A549 (cell line): ENCODE data around the gene TRAPPC5. TPM values are rescaled to one million over a fixed set of nuclear protein-coding genes. Genes with fewer than 3 reads are reported as not detected.

Experiments used
- ATAC-seq, 2 experiments: fragments of 200-7000 bp in 1 of 2; fragments of >200 bp in 1 of 2; cut with Nextera tagmentation in 1 of 2; cut with Tn5 transposase in 1 of 2; 3 replicates each; pipeline versions ENCODE4 v1.8.0 to v1.9.1; 2018 to 2020; ENCODE audit warnings: mild to moderate bottlenecking in 1 of 2, moderate library complexity in 1 of 2
- CTCF ChIA-PET: fragments of 300-600 bp; sonication (Branson Sonifier 250); formaldehyde crosslinking; extraction: SDS; loops from one replicate; lab custom pipeline; 2021; ENCODE audit warnings: antibody characterized with exemption, inconsistent platforms; lab: Yijun Ruan, JAX
- POLR2A ChIA-PET: fragments of 350-600 bp; formaldehyde crosslinking; extraction: SDS; loops from one replicate; lab custom pipeline; 2021; ENCODE audit warnings: antibody characterized with exemption, inconsistent platforms; lab: Yijun Ruan, JAX
- DNase-seq, 2 experiments: peaks; one replicate each; pipeline versions ENCODE4 v3.0.0 to v3.0.0-alpha.2; 2011 to 2016; ENCODE audit warnings: low read depth in 1 of 2, low spot score in 1 of 2
- FAIRE-seq: peaks from 2 replicates; lab custom pipeline; 2011; peaks lifted over from hg19 to GRCh38; lab: Jason Lieb, UNC
- H3K27ac ChIP-seq, 2 experiments: fragments of >200 bp; sonication (Bioruptor Twin); formaldehyde crosslinking; 3 replicates each; pipeline ENCODE4 v1.5.1; 2016 to 2017
- H3K4me1 ChIP-seq: fragments of >200 bp; sonication (Bioruptor Twin); formaldehyde crosslinking; 3 replicates; pipeline ENCODE4 v1.6.1; 2016
- H3K4me2 ChIP-seq: fragments of >200 bp; sonication (Bioruptor Twin); formaldehyde crosslinking; 3 replicates; pipeline ENCODE4 v1.6.1; 2016
- H3K4me3 ChIP-seq: fragments of >200 bp; sonication (Bioruptor Twin); formaldehyde crosslinking; 3 replicates; pipeline ENCODE4 v1.5.1; 2016
- H3K9me3 ChIP-seq: fragments of >200 bp; sonication (Bioruptor Twin); formaldehyde crosslinking; 3 replicates; pipeline ENCODE4 v1.6.1; 2016
- CEBPB ChIP-seq, 2 experiments: fragments of >200 bp in 1 of 2; sonication (Bioruptor Twin) in 1 of 2; formaldehyde crosslinking in 1 of 2; IDR thresholded peaks; 2 replicates each; pipeline ENCODE4 v1.6.1; 2012 to 2016
- EHF ChIP-seq: fragments of 250-450 bp; sonication (Bioruptor Pico); IDR thresholded peaks from 2 replicates; pipeline ENCODE4 v1.5.0; 2020; ENCODE audit warnings: mild to moderate bottlenecking
- EHMT2 ChIP-seq: fragments of 200-600 bp; sonication (generic); IDR thresholded peaks from 2 replicates; pipeline ENCODE4 v1.6.1; 2016; ENCODE audit warnings: antibody characterized with exemption, low read depth, mild to moderate bottlenecking, moderate library complexity
- EP300 ChIP-seq, 2 experiments: fragments of >200 bp; sonication (Bioruptor Twin); formaldehyde crosslinking; IDR thresholded peaks; 2 replicates in 1 of 2; 3 replicates in 1 of 2; pipeline ENCODE4 v1.6.1; 2016 to 2017
- ESRRA ChIP-seq: fragments of 150-350 bp; IDR thresholded peaks from 2 replicates; pipeline ENCODE4 v1.6.1; 2014; ENCODE audit warnings: mild to moderate bottlenecking, low read length, borderline replicate concordance
- FOXS1 ChIP-seq: fragments of 250-450 bp; sonication (Bioruptor Pico); IDR thresholded peaks from 2 replicates; pipeline ENCODE4 v1.5.0; 2020; ENCODE audit warnings: mild to moderate bottlenecking, moderate library complexity
- GATA3 ChIP-seq: IDR thresholded peaks from 2 replicates; pipeline ENCODE4 v1.6.1; 2012; ENCODE audit warnings: borderline replicate concordance
- HDAC2 ChIP-seq: fragments of 200-600 bp; sonication (generic); IDR thresholded peaks from 2 replicates; pipeline ENCODE4 v1.6.1; 2016
- KDM1A ChIP-seq: fragments of 200-600 bp; sonication (generic); IDR thresholded peaks from 2 replicates; pipeline ENCODE4 v1.6.1; 2016; ENCODE audit warnings: low read depth, mild to moderate bottlenecking
- KDM5A ChIP-seq: fragments of 200-600 bp; sonication (generic); IDR thresholded peaks from 2 replicates; pipeline ENCODE4 v1.6.1; 2016; ENCODE audit warnings: antibody characterized with exemption, mild to moderate bottlenecking
- MAZ ChIP-seq: fragments of 150-350 bp; IDR thresholded peaks from 2 replicates; pipeline ENCODE4 v1.6.1; 2014; ENCODE audit warnings: antibody characterized with exemption, low read depth, low read length, borderline replicate concordance
- NR3C1 ChIP-seq: fragments of >200 bp; sonication (Bioruptor Twin); formaldehyde crosslinking; IDR thresholded peaks from 3 replicates; pipeline ENCODE4 v1.6.1; 2017
- PHF8 ChIP-seq: fragments of 200-600 bp; sonication (generic); IDR thresholded peaks from 2 replicates; pipeline ENCODE4 v1.6.1; 2016; ENCODE audit warnings: low read depth, mild to moderate bottlenecking, antibody characterized with exemption, moderate library complexity, borderline replicate concordance
- POLR2A ChIP-seq: IDR thresholded peaks from 2 replicates; pipeline ENCODE4 v1.6.1; 2012; ENCODE audit warnings: mild to moderate bottlenecking, low read length
- POLR2AphosphoS2 ChIP-seq: conservative IDR thresholded peaks from 2 replicates; pipeline ENCODE4 v1.6.1; 2012; ENCODE audit warnings: low read length, improper control_type of control experiment, inconsistent platforms
- RARB ChIP-seq: fragments of 250-450 bp; sonication (Bioruptor Pico); IDR thresholded peaks from 2 replicates; pipeline ENCODE4 v1.8.0; 2021; ENCODE audit warnings: mild to moderate bottlenecking, moderate library complexity
- SREBF2 ChIP-seq: fragments of 450-650 bp; IDR thresholded peaks from 2 replicates; pipeline ENCODE4 v1.6.1; 2014; ENCODE audit warnings: mild to moderate bottlenecking, moderate library complexity
- TP53 ChIP-seq: fragments of 250-450 bp; sonication (Bioruptor Pico); IDR thresholded peaks from 2 replicates; pipeline ENCODE4 v1.5.0; 2021; ENCODE audit warnings: mild to moderate bottlenecking, moderate library complexity
- ZFP36 ChIP-seq: fragments of 450-650 bp; IDR thresholded peaks from 2 replicates; pipeline ENCODE4 v1.6.1; 2014; ENCODE audit warnings: borderline replicate concordance; ENCODE audit not compliant: partially characterized antibody
- ZSCAN20 ChIP-seq: fragments of 250-450 bp; sonication (Bioruptor Pico); IDR thresholded peaks from 2 replicates; pipeline ENCODE4 v1.8.0; 2022; ENCODE audit warnings: mild to moderate bottlenecking, moderate library complexity
- WGBS: methylation state at CpG from one replicate; pipeline ENCODE4 v1.1.6; 2017; ENCODE audit errors: missing lambda C conversion rate; 5-methylcytosine and 5-hydroxymethylcytosine counted together
- polyA plus RNA-seq, 4 experiments: library from polyadenylated mRNA; depleted of rRNA in 3 of 4; stranded (reverse); fragments of >200 nt; fragmentation: RNase III in 1 of 4; extraction: RNeasy Plus Mini Kit Qiagen cat#74134 plus additional on column Dnase treatment in 1 of 4; gene quantifications; 2 replicates in 3 of 4; 3 replicates in 1 of 4; pipeline ENCODE4 v1.2.3, GENCODE V29; 2011 to 2017
- TF ChIP-seq, protein P1 (sequence below): IDR thresholded peaks from 2 replicates; pipeline ENCODE4 v1.6.1; 2012; ENCODE audit warnings: low read depth, borderline replicate concordance
- TF ChIP-seq, protein P2 (sequence below): fragments of >200 bp; sonication (Bioruptor Twin); formaldehyde crosslinking; IDR thresholded peaks from 3 replicates; pipeline ENCODE4 v1.5.1; 2016
- TF ChIP-seq, protein P3 (sequence below): IDR thresholded peaks from 2 replicates; pipeline ENCODE4 v1.6.1; 2012
- TF ChIP-seq, protein P4 (sequence below): fragments of >200 bp; sonication (Bioruptor Twin); formaldehyde crosslinking; IDR thresholded peaks from 3 replicates; pipeline ENCODE4 v1.6.1; 2016

TRAPPC5 gene
- polyA plus RNA-seq, 2 of the 4 experiments (the other 2 are of a cell fraction), result 31.6 to 59.8 TPM

DNA sequence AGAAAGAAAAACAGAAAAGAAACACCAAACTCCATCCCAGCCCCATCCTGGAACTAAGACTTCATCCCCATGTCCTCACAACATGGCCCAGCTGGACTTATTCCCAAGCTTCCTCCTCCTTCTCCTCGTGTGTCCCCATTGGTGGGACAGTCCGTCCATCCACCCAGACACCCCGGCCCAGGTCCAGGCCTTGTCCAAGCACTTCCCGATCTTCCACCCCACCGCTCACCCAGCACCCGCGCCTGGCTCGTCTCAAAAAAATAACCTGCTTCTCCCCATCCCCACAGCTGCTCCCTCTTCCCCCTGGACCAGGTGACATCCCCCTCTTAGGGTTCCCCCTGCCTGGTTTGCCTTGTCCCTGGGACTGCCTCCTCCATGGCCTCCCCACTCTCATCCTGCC lies 22.7 kb downstream of the TRAPPC5 start:
- no peaks in the 10 kb centered on the region for H3K4me1 ChIP-seq
- H3K4me2 ChIP-seq, result no peak overlapping the region
- no peak for FAIRE-seq
- CTCF ChIA-PET, result interaction anchor here (1.2 kb wide), 1 partner anchor 135 kb away, joined by 3 read pairs; no protein-coding TSS in a partner anchor
- H3K4me3 ChIP-seq, result no peak overlapping the region
- peak in 1 of 2 experiments; percentile 27 for DNase-seq
- 0 out of 6 replicates have a peak, but pooled peaks of 1 of the 2 experiments have one; percentile 24 for ATAC-seq
- H3K27ac ChIP-seq, result no peak overlapping the region
- TF ChIP-seq NR3C1 (no peak), FOXS1 (CRISPR knock-in tag) (no peak), RARB (CRISPR knock-in tag) (no peak), GATA3 (no peak), KDM1A (no peak), SREBF2 (no peak), POLR2A (no peak), ESRRA (no peak), MAZ (no peak), CEBPB (IDR thresholded peaks at IDR 0.05) (no peak)
- TF ChIP-seq, protein P1, sequence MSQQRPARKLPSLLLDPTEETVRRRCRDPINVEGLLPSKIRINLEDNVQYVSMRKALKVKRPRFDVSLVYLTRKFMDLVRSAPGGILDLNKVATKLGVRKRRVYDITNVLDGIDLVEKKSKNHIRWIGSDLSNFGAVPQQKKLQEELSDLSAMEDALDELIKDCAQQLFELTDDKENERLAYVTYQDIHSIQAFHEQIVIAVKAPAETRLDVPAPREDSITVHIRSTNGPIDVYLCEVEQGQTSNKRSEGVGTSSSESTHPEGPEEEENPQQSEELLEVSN, result no peak
- TF ChIP-seq, protein P2, sequence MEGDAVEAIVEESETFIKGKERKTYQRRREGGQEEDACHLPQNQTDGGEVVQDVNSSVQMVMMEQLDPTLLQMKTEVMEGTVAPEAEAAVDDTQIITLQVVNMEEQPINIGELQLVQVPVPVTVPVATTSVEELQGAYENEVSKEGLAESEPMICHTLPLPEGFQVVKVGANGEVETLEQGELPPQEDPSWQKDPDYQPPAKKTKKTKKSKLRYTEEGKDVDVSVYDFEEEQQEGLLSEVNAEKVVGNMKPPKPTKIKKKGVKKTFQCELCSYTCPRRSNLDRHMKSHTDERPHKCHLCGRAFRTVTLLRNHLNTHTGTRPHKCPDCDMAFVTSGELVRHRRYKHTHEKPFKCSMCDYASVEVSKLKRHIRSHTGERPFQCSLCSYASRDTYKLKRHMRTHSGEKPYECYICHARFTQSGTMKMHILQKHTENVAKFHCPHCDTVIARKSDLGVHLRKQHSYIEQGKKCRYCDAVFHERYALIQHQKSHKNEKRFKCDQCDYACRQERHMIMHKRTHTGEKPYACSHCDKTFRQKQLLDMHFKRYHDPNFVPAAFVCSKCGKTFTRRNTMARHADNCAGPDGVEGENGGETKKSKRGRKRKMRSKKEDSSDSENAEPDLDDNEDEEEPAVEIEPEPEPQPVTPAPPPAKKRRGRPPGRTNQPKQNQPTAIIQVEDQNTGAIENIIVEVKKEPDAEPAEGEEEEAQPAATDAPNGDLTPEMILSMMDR, result no peak
- TF ChIP-seq, all 56 proteins: peak for 0
- no peaks in the 10 kb centered on the region for H3K9me3 ChIP-seq
- POLR2A ChIA-PET, result interaction anchor here (0.6 kb wide), 1 partner anchor 566 kb away, joined by 3 read pairs; no protein-coding TSS in a partner anchor
- 68% methylated on average over 8 of the region's 8 CpGs for WGBS

DNA sequence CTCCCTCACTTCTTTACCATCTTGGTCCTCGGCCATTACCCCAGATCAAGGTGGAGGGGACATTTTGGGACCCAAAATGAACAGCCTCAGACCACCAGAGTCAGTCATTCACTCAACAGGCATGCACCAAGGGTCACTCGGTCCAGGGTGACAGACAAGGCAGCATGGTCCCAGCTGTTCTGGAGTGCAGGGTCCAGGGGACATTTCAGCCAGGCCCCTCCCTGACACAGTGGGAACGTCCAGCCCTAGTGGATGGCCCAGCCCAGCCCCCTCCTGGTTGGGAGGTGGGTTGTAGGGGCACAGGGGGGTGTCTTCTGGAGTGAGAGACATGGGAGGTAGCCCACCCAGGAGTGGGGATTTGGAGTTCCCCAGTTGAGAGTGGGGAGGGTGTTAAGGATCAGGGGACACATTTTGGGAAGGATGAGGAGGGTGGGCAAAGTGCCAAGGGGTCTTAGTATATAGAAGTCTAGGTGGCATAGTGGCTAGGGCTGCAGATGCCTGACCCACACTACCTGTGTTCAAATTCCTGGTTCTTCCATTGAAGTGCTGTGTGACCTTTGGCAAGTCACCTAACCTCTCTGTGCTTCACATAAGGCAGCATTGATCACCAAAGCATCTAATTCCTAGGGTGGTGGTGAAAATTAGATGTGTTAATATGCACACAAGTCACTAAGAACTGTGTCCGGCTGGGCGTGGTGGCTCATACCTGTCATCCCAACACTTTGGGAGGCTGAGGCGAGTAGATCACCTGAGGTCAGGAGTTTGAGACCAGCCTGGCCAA lies 23.8 kb downstream of the TRAPPC5 start:
- no peak overlapping the region for H3K27ac ChIP-seq
- H3K4me3 ChIP-seq, result no peak overlapping the region
- no peak for FAIRE-seq
- TF ChIP-seq ZFP36 (peak; percentile 79), HDAC2 (0 out of 2 replicates have a peak, but pooled peaks have one; percentile 26)
- TF ChIP-seq, protein P3, sequence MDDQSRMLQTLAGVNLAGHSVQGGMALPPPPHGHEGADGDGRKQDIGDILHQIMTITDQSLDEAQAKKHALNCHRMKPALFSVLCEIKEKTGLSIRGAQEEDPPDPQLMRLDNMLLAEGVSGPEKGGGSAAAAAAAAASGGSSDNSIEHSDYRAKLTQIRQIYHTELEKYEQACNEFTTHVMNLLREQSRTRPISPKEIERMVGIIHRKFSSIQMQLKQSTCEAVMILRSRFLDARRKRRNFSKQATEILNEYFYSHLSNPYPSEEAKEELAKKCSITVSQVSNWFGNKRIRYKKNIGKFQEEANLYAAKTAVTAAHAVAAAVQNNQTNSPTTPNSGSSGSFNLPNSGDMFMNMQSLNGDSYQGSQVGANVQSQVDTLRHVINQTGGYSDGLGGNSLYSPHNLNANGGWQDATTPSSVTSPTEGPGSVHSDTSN, result no peak
- ATAC-seq, result no peak
- POLR2A ChIA-PET, result no interaction called here
- CTCF ChIA-PET, result no interaction called here
- 52% methylated on average over 3 of the region's 6 CpGs for WGBS
- no peak overlapping the region for H3K4me2 ChIP-seq
- H3K4me1 ChIP-seq, result no peaks in the 10 kb centered on the region
- no peak for DNase-seq
- H3K9me3 ChIP-seq, result no peaks in the 10 kb centered on the region

DNA sequence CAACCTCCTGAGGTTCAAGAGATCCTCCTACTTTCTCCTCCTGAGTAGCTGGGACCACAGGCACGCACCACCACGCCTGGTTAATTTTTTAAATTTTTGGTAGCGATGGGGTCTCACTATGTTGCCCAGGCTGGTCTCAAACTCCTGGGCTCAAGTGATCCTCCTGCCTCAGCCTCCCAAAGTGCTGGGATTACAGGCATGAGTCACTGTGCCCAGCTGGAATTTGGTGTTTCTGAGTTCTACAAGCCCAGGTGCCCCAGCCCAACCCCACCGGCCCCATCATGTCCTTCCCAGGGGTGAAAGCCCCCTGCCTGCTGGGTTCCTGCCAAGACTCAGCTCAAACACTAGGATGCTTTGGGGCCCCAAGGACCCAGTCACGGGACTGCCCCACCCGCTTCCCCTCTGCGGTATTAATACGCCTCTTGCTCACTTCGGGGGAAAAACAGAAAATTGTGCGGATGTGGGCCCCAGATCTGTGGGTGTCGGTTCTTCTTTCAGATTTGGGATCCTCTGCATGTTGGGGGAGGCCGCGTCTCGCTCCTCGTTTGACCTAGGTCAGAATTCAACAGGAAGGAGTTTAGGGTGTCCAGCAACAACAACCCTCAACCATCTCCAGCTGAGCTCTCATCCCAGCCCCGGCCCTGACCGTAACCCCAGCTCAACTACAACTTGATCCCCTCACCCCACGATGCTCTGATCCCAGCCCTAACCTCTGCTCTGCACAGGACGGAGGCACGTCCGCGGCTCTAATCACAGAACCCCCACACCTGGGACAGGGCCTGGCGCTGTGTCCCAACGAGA lies 25.0 kb downstream of the TRAPPC5 start:
- WGBS, result 68% methylated on average over 24 of the region's 24 CpGs
- H3K4me2 ChIP-seq, result no peak overlapping the region
- no peaks in the 10 kb centered on the region for H3K9me3 ChIP-seq
- DNase-seq, result no peak
- H3K4me1 ChIP-seq, result no peaks in the 10 kb centered on the region
- no peak overlapping the region for H3K27ac ChIP-seq
- no peak for ATAC-seq
- no peak for TF ChIP-seq POLR2AphosphoS2
- no peak for TF ChIP-seq EHF (CRISPR knock-in tag)
- TF ChIP-seq, protein P1, result no peak
- no peak for TF ChIP-seq TP53 (CRISPR knock-in tag)
- no peak for TF ChIP-seq PHF8
- TF ChIP-seq ESRRA, result no peak
- no peak for TF ChIP-seq KDM5A
- TF ChIP-seq, protein P4, sequence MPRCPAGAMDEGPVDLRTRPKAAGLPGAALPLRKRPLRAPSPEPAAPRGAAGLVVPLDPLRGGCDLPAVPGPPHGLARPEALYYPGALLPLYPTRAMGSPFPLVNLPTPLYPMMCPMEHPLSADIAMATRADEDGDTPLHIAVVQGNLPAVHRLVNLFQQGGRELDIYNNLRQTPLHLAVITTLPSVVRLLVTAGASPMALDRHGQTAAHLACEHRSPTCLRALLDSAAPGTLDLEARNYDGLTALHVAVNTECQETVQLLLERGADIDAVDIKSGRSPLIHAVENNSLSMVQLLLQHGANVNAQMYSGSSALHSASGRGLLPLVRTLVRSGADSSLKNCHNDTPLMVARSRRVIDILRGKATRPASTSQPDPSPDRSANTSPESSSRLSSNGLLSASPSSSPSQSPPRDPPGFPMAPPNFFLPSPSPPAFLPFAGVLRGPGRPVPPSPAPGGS, result no peak
- TF ChIP-seq EP300 (IDR thresholded peaks at IDR 0.05), result no peak
- TF ChIP-seq EHMT2, result no peak
- no peak for TF ChIP-seq KDM1A
- TF ChIP-seq GATA3, result no peak
- no peak for TF ChIP-seq ZSCAN20 (CRISPR knock-in tag)
- CTCF ChIA-PET, result no interaction called here
- no peak for FAIRE-seq
- H3K4me3 ChIP-seq, result no peak overlapping the region
- POLR2A ChIA-PET, result no interaction called here
